GM23338 (cell line): ENCODE measurements around the gene COL1A2. TPM values are rescaled to one million over a fixed set of nuclear protein-coding genes. Genes with fewer than 3 reads are reported as not detected.

Source experiments
- ATAC-seq: fragments of 200-7000 bp; cut with Tn5 transposase; 3 replicates; pipeline ENCODE4 v1.9.1; 2020
- DNase-seq: peaks from one replicate; pipeline ENCODE4 v3.0.0-alpha.2; 2015; ENCODE audit warnings: low spot score
- H2AFZ ChIP-seq: fragments of 200-600 bp; sonication (generic); 2 replicates; pipeline ENCODE4 v1.8.0; 2016; ENCODE audit warnings: antibody characterized with exemption, mild to moderate bottlenecking, moderate library complexity
- H3F3A ChIP-seq: fragments of 200-600 bp; sonication (generic); replicated peaks from 2 replicates; pipeline ENCODE4 v1.8.0; 2017; ENCODE audit warnings: antibody characterized with exemption, mixed run types, low read depth
- H3K27ac ChIP-seq: fragments of 200-600 bp; sonication (generic); 2 replicates; pipeline ENCODE4 v1.6.1; 2016; ENCODE audit warnings: low read depth
- H3K27me3 ChIP-seq: fragments of 200-600 bp; sonication (generic); 2 replicates; pipeline ENCODE4 v1.8.0; 2016; ENCODE audit warnings: mild to moderate bottlenecking, mixed run types, moderate library complexity; ENCODE audit not compliant: insufficient read depth
- H3K36me3 ChIP-seq: fragments of 200-600 bp; sonication (generic); 2 replicates; pipeline ENCODE4 v1.8.0; 2016; ENCODE audit warnings: mild to moderate bottlenecking; ENCODE audit not compliant: insufficient read depth
- H3K4me1 ChIP-seq: fragments of 200-600 bp; sonication (generic); 2 replicates; pipeline ENCODE4 v1.8.0; 2016; ENCODE audit warnings: mild to moderate bottlenecking, moderate library complexity; ENCODE audit not compliant: insufficient read depth
- H3K4me2 ChIP-seq: fragments of 200-600 bp; sonication (generic); 2 replicates; pipeline ENCODE4 v1.7.1; 2017; ENCODE audit warnings: mixed run types
- H3K4me3 ChIP-seq: fragments of 200-600 bp; sonication (generic); 2 replicates; pipeline ENCODE4 v1.6.1; 2016; ENCODE audit warnings: mixed run types
- H3K79me2 ChIP-seq: fragments of 200-600 bp; sonication (generic); replicated peaks from 2 replicates; pipeline ENCODE4 v1.8.0; 2017; ENCODE audit warnings: mild to moderate bottlenecking; ENCODE audit not compliant: insufficient read depth
- H3K9me2 ChIP-seq: fragments of 200-600 bp; sonication (generic); 2 replicates; pipeline ENCODE4 v1.8.0; 2017; ENCODE audit not compliant: insufficient read depth
- H4K20me1 ChIP-seq: fragments of 200-600 bp; sonication (generic); replicated peaks from 2 replicates; pipeline ENCODE4 v1.8.0; 2017; ENCODE audit warnings: mild to moderate bottlenecking; ENCODE audit not compliant: insufficient read depth
- H3K27ac Mint-ChIP-seq: 2 replicates; pipeline ENCODE4 v1.8.0; 2020; ENCODE audit warnings: inconsistent platforms, mild to moderate bottlenecking, moderate library complexity, mixed read lengths
- H3K27me3 Mint-ChIP-seq: 3 replicates; pipeline ENCODE4 v1.8.0; 2022; ENCODE audit warnings: low read depth, mild to moderate bottlenecking, moderate library complexity, mixed read lengths, inconsistent platforms; ENCODE audit not compliant: insufficient read depth, poor library complexity
- H3K36me3 Mint-ChIP-seq: 3 replicates; pipeline ENCODE4 v1.8.0; 2021; ENCODE audit warnings: low read depth, mild to moderate bottlenecking, inconsistent platforms, moderate library complexity, mixed read lengths
- H3K4me1 Mint-ChIP-seq: 3 replicates; pipeline ENCODE4 v1.8.0; 2020; ENCODE audit warnings: mild to moderate bottlenecking, inconsistent platforms, mixed read lengths
- H3K4me3 Mint-ChIP-seq: 3 replicates; pipeline ENCODE4 v1.8.0; 2021; ENCODE audit warnings: moderate library complexity, mild to moderate bottlenecking, inconsistent platforms, mixed read lengths
- H3K9me3 Mint-ChIP-seq: 3 replicates; pipeline ENCODE4 v1.8.0; 2020; ENCODE audit warnings: moderate library complexity, mild to moderate bottlenecking, inconsistent platforms, mixed read lengths
- CREB1 ChIP-seq: fragments of 250-450 bp; sonication (Bioruptor Pico); IDR thresholded peaks from 2 replicates; pipeline ENCODE4 v1.5.0; 2020; ENCODE audit warnings: low read depth, mild to moderate bottlenecking, moderate library complexity
- CTCF ChIP-seq, 2 experiments: fragments of 200-600 bp in 1 of 2; sonication (generic) in 1 of 2; conservative IDR thresholded peaks; 2 replicates each; pipeline versions ENCODE4 v1.5.1 to v1.6.1; 2016 to 2017; ENCODE audit warnings: antibody characterized with exemption in 2 of 2, low read depth in 2 of 2, mild to moderate bottlenecking in 2 of 2, moderate library complexity in 1 of 2
- ETS1 ChIP-seq: IDR thresholded peaks from 2 replicates; pipeline ENCODE4 v1.6.1; 2016; ENCODE audit warnings: antibody characterized with exemption
- EZH2 ChIP-seq: fragments of 200-600 bp; sonication (generic); IDR thresholded peaks from one replicate; pipeline ENCODE4 v1.8.0; 2017; ENCODE audit warnings: antibody characterized with exemption, mild to moderate bottlenecking, low read depth; ENCODE audit not compliant: unreplicated experiment
- EZH2phosphoT487 ChIP-seq: fragments of 200-600 bp; sonication (generic); IDR thresholded peaks from one replicate; pipeline ENCODE4 v1.8.1; 2018; ENCODE audit warnings: antibody characterized with exemption; ENCODE audit not compliant: unreplicated experiment
- JUNB ChIP-seq: IDR thresholded peaks from one replicate; pipeline ENCODE4 v1.6.1; 2016; ENCODE audit warnings: antibody characterized with exemption; ENCODE audit not compliant: unreplicated experiment
- NANOG ChIP-seq: IDR thresholded peaks from 2 replicates; pipeline ENCODE4 v1.6.1; 2016; ENCODE audit warnings: antibody characterized with exemption, borderline replicate concordance
- POLR2AphosphoS5 ChIP-seq: IDR thresholded peaks from 2 replicates; pipeline ENCODE4 v1.6.1; 2016; ENCODE audit warnings: antibody characterized with exemption, low read depth
- REST ChIP-seq: IDR thresholded peaks from one replicate; pipeline ENCODE4 v1.6.1; 2018; ENCODE audit warnings: antibody characterized with exemption; ENCODE audit not compliant: unreplicated experiment
- STAT1 ChIP-seq: IDR thresholded peaks from one replicate; pipeline ENCODE4 v1.6.1; 2016; ENCODE audit warnings: antibody characterized with exemption; ENCODE audit not compliant: unreplicated experiment
- ZNF114 ChIP-seq: fragments of 250-450 bp; sonication (Bioruptor Pico); IDR thresholded peaks from 2 replicates; pipeline ENCODE4 v1.5.0; 2020; ENCODE audit warnings: mild to moderate bottlenecking, moderate library complexity
- ZNF331 ChIP-seq: fragments of 250-450 bp; sonication (Bioruptor Pico); IDR thresholded peaks from 2 replicates; pipeline ENCODE4 v1.5.0; 2020; ENCODE audit warnings: low read depth, mild to moderate bottlenecking, moderate library complexity
- ZNF462 ChIP-seq: fragments of 250-450 bp; sonication (Bioruptor Pico); IDR thresholded peaks from 2 replicates; pipeline ENCODE4 v1.5.0; 2020; ENCODE audit warnings: mild to moderate bottlenecking, moderate library complexity
- polyA plus RNA-seq: library from polyadenylated mRNA; unstranded; fragments of >200 nt; fragmentation: Nextera tagmentation; extraction: Ambion mirVana; gene quantifications from 2 replicates; pipeline ENCODE4 v1.2.1, GENCODE V29; 2016
- total RNA-seq: library from RNA; depleted of rRNA; stranded (reverse); fragments of >200 nt; shearing (Covaris generic); gene quantifications from 2 replicates; pipeline ENCODE4 v1.2.3, GENCODE V29; 2014

Gene COL1A2
- total and polyA plus RNA-seq, 2 experiments from 2014 or later = 32.0 to 67.0 TPM

- Histone ChIP-seq H3F3A (no peaks in the 10 kb centered on the region), H3K4me2 (peak overlapping the region; percentile 86), H2AFZ (no peak overlapping the region), H4K20me1 (no peaks in the 10 kb centered on the region), H3K36me3 (peaks cover 9% of the 10 kb centered on the region; the same call in 1 of the 2 replicates), H3K9me2 (no peaks in the 10 kb centered on the region), H3K79me2 (no peaks in the 10 kb centered on the region), H3K27ac (no peak overlapping the region), H3K27me3 (peaks cover 4% of the 10 kb centered on the region; the same call in 1 of the 2 replicates), H3K4me1 (peaks cover 23% of the 10 kb centered on the region), H3K4me3 (peak overlapping the region; percentile 80)
- H3K4me3 Mint-ChIP-seq = peak overlapping the region; percentile 88
- no peak for TF ChIP-seq CREB1 (CRISPR knock-in tag)
- no peak for TF ChIP-seq NANOG
- no peak for TF ChIP-seq STAT1
- TF ChIP-seq ZNF331 (CRISPR knock-in tag) = no peak
- TF ChIP-seq ZNF462 (CRISPR knock-in tag) = no peak
- TF ChIP-seq POLR2AphosphoS5 = no peak
- TF ChIP-seq CTCF (conservative IDR thresholded peaks at IDR 0.05; ENCODE audit: low read depth in 2 of 2) = no peak
- TF ChIP-seq REST = no peak
- TF ChIP-seq ETS1 = no peak
- TF ChIP-seq EZH2phosphoT487 = no peak
- no peak for TF ChIP-seq EZH2
- no peak for TF ChIP-seq JUNB
- no peak for TF ChIP-seq ZNF114
- H3K4me1 Mint-ChIP-seq = peaks cover 45% of the 10 kb centered on the region
- H3K36me3 Mint-ChIP-seq = peaks cover 4% of the 10 kb centered on the region; the same call in 2 of the 3 replicates
- H3K27me3 Mint-ChIP-seq = peaks cover 16% of the 10 kb centered on the region
- H3K27ac Mint-ChIP-seq = no peak overlapping the region
- no peaks in the 10 kb centered on the region for H3K9me3 Mint-ChIP-seq
- DNase-seq = no peak
- ATAC-seq = no peak
Observed at GRCh38 chr7:94396037-94396431, 1.3 kb downstream of the COL1A2 start.
